SK-N-SH (cell line): Measurements from ENCODE around the gene AKAP8. TPM values are rescaled to one million over a fixed set of nuclear protein-coding genes. Genes with fewer than 3 reads are reported as not detected.

Experiments
- CTCF ChIA-PET: fragments of 300-600, 350-600 bp; formaldehyde crosslinking; extraction: SDS; loops from one replicate; lab custom pipeline; 2021; lab: Yijun Ruan, JAX
- POLR2A ChIA-PET: fragments of 350-600 bp; sonication (Branson Sonifier 250); formaldehyde crosslinking; extraction: SDS; loops from one replicate; lab custom pipeline; 2020; ENCODE audit warnings: antibody characterized with exemption, inconsistent platforms; lab: Yijun Ruan, JAX
- DNase-seq: peaks from one replicate; pipeline ENCODE4 v3.0.0; 2012
- H2AFZ ChIP-seq: fragments of 200-600 bp; sonication (generic); 2 replicates; pipeline ENCODE4 v1.8.1; 2016; ENCODE audit warnings: antibody characterized with exemption, mild to moderate bottlenecking, low read depth
- H3F3A ChIP-seq: fragments of 200-600 bp; sonication (generic); replicated peaks from 2 replicates; pipeline ENCODE3; 2016; ENCODE audit warnings: antibody characterized with exemption, mild to moderate bottlenecking; ENCODE audit not compliant: insufficient read depth
- H3K27ac ChIP-seq, 2 experiments: fragments of 200-500 bp in 1 of 2; fragments of 200-600 bp in 1 of 2; sonication (Bioruptor generic) in 1 of 2; sonication (generic), shearing (Covaris generic) in 1 of 2; 2 replicates each; pipeline versions ENCODE4 v1.5.1 to v1.6.1; 2014 to 2016; ENCODE audit warnings: low read depth in 2 of 2, inconsistent platforms in 1 of 2, low read length in 1 of 2, mild to moderate bottlenecking in 1 of 2, mixed read lengths in 1 of 2
- H3K27me3 ChIP-seq: fragments of 200-600 bp; sonication (generic), shearing (Covaris generic); 2 replicates; pipeline ENCODE4 v1.6.1; 2016; ENCODE audit warnings: mixed run types; ENCODE audit not compliant: insufficient read depth
- H3K36me3 ChIP-seq, 2 experiments: fragments of 200-500 bp in 1 of 2; fragments of 200-600 bp in 1 of 2; sonication (Bioruptor generic) in 1 of 2; sonication (generic) in 1 of 2; replicated peaks in 1 of 2; 2 replicates each; pipeline versions ENCODE3 to v1.5.1; 2014 to 2016; ENCODE audit warnings: low read length in 1 of 2, mild to moderate bottlenecking in 1 of 2; ENCODE audit not compliant: insufficient read depth in 2 of 2, control insufficient read depth in 1 of 2
- H3K4me1 ChIP-seq, 2 experiments: fragments of 200-500 bp in 1 of 2; fragments of 200-600 bp in 1 of 2; sonication (Bioruptor generic) in 1 of 2; sonication (generic), shearing (Covaris generic) in 1 of 2; 2 replicates each; pipeline versions ENCODE4 v1.5.1 to v1.6.1; 2014 to 2016; ENCODE audit warnings: low read depth in 1 of 2, low read length in 1 of 2, mixed run types in 1 of 2; ENCODE audit not compliant: insufficient read depth in 2 of 2, control insufficient read depth in 1 of 2
- H3K4me2 ChIP-seq: fragments of 200-600 bp; sonication (generic), shearing (Covaris generic); 2 replicates; pipeline ENCODE4 v1.6.1; 2017; ENCODE audit warnings: mixed run types
- H3K4me3 ChIP-seq, 2 experiments: fragments of 200-500 bp in 1 of 2; fragments of 200-600 bp in 1 of 2; sonication (Bioruptor generic) in 1 of 2; sonication (generic), shearing (Covaris generic) in 1 of 2; 2 replicates each; pipeline versions ENCODE4 v1.5.1 to v1.8.1; 2014 to 2016; ENCODE audit warnings: low read depth in 2 of 2, inconsistent platforms in 1 of 2, low read length in 1 of 2, mild to moderate bottlenecking in 1 of 2, mixed read lengths in 1 of 2, moderate library complexity in 1 of 2
- H3K79me2 ChIP-seq: fragments of 200-600 bp; sonication (generic); 2 replicates; pipeline ENCODE4 v1.8.1; 2017; ENCODE audit warnings: mild to moderate bottlenecking; ENCODE audit not compliant: insufficient read depth
- H3K9ac ChIP-seq: fragments of 200-600 bp; sonication (generic); 2 replicates; pipeline ENCODE4 v1.6.1; 2017; ENCODE audit warnings: mixed run types
- H3K9me2 ChIP-seq: fragments of 200-600 bp; sonication (generic); 2 replicates; pipeline ENCODE4 v1.6.1; 2017; ENCODE audit warnings: mixed run types
- H3K9me3 ChIP-seq: fragments of 200-600 bp; sonication (generic); 2 replicates; pipeline ENCODE4 v1.6.1; 2017; ENCODE audit warnings: mixed run types, mild to moderate bottlenecking, moderate library complexity
- H4K20me1 ChIP-seq: fragments of 200-600 bp; sonication (generic); 2 replicates; pipeline ENCODE4 v1.6.1; 2017; ENCODE audit warnings: mild to moderate bottlenecking, mixed run types; ENCODE audit not compliant: insufficient read depth
- CTCF ChIP-seq: fragments of 200-600 bp; sonication (generic); IDR thresholded peaks from 2 replicates; pipeline ENCODE4 v1.6.1; 2017; ENCODE audit warnings: antibody characterized with exemption, mild to moderate bottlenecking, moderate library complexity
- ELF1 ChIP-seq: IDR thresholded peaks from 2 replicates; pipeline ENCODE4 v1.4.0; 2012
- FOXJ3 ChIP-seq: sonication (generic); formaldehyde crosslinking; IDR thresholded peaks from 2 replicates; pipeline ENCODE4 v1.5.1; 2020; ENCODE audit warnings: mild to moderate bottlenecking, missing genetic modification reagents
- FOXM1 ChIP-seq: IDR thresholded peaks from 2 replicates; pipeline ENCODE4 v1.4.0; 2012; ENCODE audit warnings: low read depth, mild to moderate bottlenecking
- GABPA ChIP-seq: IDR thresholded peaks from 2 replicates; pipeline ENCODE4 v1.4.0; 2012; ENCODE audit warnings: low read depth, mild to moderate bottlenecking
- GATA2 ChIP-seq: sonication (generic); formaldehyde crosslinking; IDR thresholded peaks from 2 replicates; pipeline ENCODE4 v1.5.0; 2020; ENCODE audit warnings: mild to moderate bottlenecking, missing genetic modification reagents
- MAX ChIP-seq: IDR thresholded peaks from 2 replicates; pipeline ENCODE4 v1.4.0; 2012; ENCODE audit warnings: low read depth
- MXI1 ChIP-seq: IDR thresholded peaks from 2 replicates; pipeline ENCODE4 v1.6.1; 2012; ENCODE audit warnings: mild to moderate bottlenecking, low read depth, low read length, improper control_type of control experiment
- NFIC ChIP-seq: IDR thresholded peaks from 2 replicates; pipeline ENCODE4 v1.4.0; 2012; ENCODE audit warnings: borderline replicate concordance
- NRF1 ChIP-seq: IDR thresholded peaks from 2 replicates; pipeline ENCODE4 v1.6.1; 2012; ENCODE audit warnings: low read depth, mild to moderate bottlenecking, low read length
- PBX3 ChIP-seq: IDR thresholded peaks from 2 replicates; pipeline ENCODE4; 2012
- POLR2AphosphoS5 ChIP-seq: IDR thresholded peaks from 2 replicates; pipeline ENCODE4 v1.6.1; 2012; ENCODE audit warnings: low read depth, low read length
- RAD21 ChIP-seq: IDR thresholded peaks from 2 replicates; pipeline ENCODE4 v1.6.1; 2012; ENCODE audit warnings: mild to moderate bottlenecking, low read length
- RCOR1 ChIP-seq: fragments of 150-350 bp; IDR thresholded peaks from 2 replicates; pipeline ENCODE4 v1.6.1; 2017; ENCODE audit warnings: antibody characterized with exemption, low read length
- RFX5 ChIP-seq: IDR thresholded peaks from 2 replicates; pipeline ENCODE4 v1.6.1; 2012; ENCODE audit warnings: mild to moderate bottlenecking, improper control_type of control experiment, low read length
- RXRA ChIP-seq: IDR thresholded peaks from 2 replicates; pipeline ENCODE4 v1.4.0; 2012; ENCODE audit warnings: low read depth, mild to moderate bottlenecking, borderline replicate concordance
- SMC3 ChIP-seq: IDR thresholded peaks from 2 replicates; pipeline ENCODE4 v1.6.1; 2012; ENCODE audit warnings: low read depth, low read length, improper control_type of control experiment
- TAF1 ChIP-seq: IDR thresholded peaks from 2 replicates; pipeline ENCODE4 v1.6.1; 2012; ENCODE audit warnings: low read depth, mild to moderate bottlenecking, low read length, moderate library complexity, borderline replicate concordance
- USF1 ChIP-seq: IDR thresholded peaks from 2 replicates; pipeline ENCODE4 v1.4.0; 2012; ENCODE audit warnings: low read depth, borderline replicate concordance
- ZBTB33 ChIP-seq: IDR thresholded peaks from 2 replicates; pipeline ENCODE4 v1.4.0; 2012; ENCODE audit warnings: low read depth, borderline replicate concordance
- WGBS: methylation state at CpG from one replicate; pipeline ENCODE4 v1.1.6; 2017; ENCODE audit warnings: low lambda C conversion rate; 5-methylcytosine and 5-hydroxymethylcytosine counted together
- polyA plus RNA-seq, 3 experiments: library from polyadenylated mRNA; depleted of rRNA; stranded (reverse); fragments of >200 nt; gene quantifications; 2 replicates each; pipeline ENCODE4 v1.2.3, GENCODE V29; 2012

AKAP8 gene
- polyA plus RNA-seq, 1 of the 3 experiments (the other 2 are of a cell fraction): 17.2 TPM

- Histone ChIP-seq H3K4me2 (peak overlapping the region; percentile 81), H3K4me1 (peaks cover 9 to 23% of the 10 kb centered on the region in 2 experiments; a peak in 3 of 4 replicates), H3K79me2 (peaks cover 45% of the 10 kb centered on the region), H3K9me3 (no peaks in the 10 kb centered on the region), H3K36me3 (peaks cover 3 to 15% of the 10 kb centered on the region in 2 experiments), H3K9me2 (no peaks in the 10 kb centered on the region), H3K9ac (peak overlapping the region; percentile 74), H3F3A (peaks cover 24% of the 10 kb centered on the region), H3K27ac (peak overlapping the region; percentile 71 to 90), H2AFZ (peak overlapping the region; percentile 74; the same call in 1 of the 2 replicates), H4K20me1 (peaks cover 35% of the 10 kb centered on the region), H3K4me3 (peak overlapping the region; percentile 59 to 68), H3K27me3 (no peaks in the 10 kb centered on the region)
- under 1% methylated on average over 23 of the region's 56 CpGs for WGBS
- no peak for TF ChIP-seq PBX3
- TF ChIP-seq GATA2 (CRISPR knock-in tag): no peak
- TF ChIP-seq RXRA: no peak
- TF ChIP-seq ELF1: no peak
- peak; percentile 52 for TF ChIP-seq MXI1
- no peak for TF ChIP-seq RFX5
- TF ChIP-seq ZBTB33: no peak
- no peak for TF ChIP-seq CTCF
- no peak for TF ChIP-seq NRF1
- no peak for TF ChIP-seq SMC3
- TF ChIP-seq NFIC: no peak
- TF ChIP-seq RCOR1: no peak
- TF ChIP-seq FOXM1: no peak
- no peak for TF ChIP-seq RAD21
- peak; percentile 69 for TF ChIP-seq MAX
- TF ChIP-seq GABPA: no peak
- no peak for TF ChIP-seq TAF1
- TF ChIP-seq FOXJ3: no peak
- no peak for TF ChIP-seq POLR2AphosphoS5
- 0 out of 2 replicates have a peak, but pooled peaks have one; percentile 40 for TF ChIP-seq USF1
- no peak for DNase-seq
- ChIA-PET POLR2A (interaction anchor here (0.8 to 3.0 kb wide), 11 partner anchors 20 to 171 kb away, joined by 3 to 15 read pairs (median 5); partner anchors contain the start of gene AKAP8L), CTCF (interaction anchor here (0.5 to 2.1 kb wide), 9 partner anchors 24 to 431 kb away, joined by 3 to 9 read pairs (median 4); partner anchors contain the start of gene AKAP8L)
These were observed 536 bp upstream of the AKAP8 start for GRCh38 chr19:15379999-15380647.
